Measurements from ENCODE around the gene PYGM.
A peak's percentile ranks its signal among the peaks of the same experiment; 100 is the strongest.

PYGM gene

DNA sequence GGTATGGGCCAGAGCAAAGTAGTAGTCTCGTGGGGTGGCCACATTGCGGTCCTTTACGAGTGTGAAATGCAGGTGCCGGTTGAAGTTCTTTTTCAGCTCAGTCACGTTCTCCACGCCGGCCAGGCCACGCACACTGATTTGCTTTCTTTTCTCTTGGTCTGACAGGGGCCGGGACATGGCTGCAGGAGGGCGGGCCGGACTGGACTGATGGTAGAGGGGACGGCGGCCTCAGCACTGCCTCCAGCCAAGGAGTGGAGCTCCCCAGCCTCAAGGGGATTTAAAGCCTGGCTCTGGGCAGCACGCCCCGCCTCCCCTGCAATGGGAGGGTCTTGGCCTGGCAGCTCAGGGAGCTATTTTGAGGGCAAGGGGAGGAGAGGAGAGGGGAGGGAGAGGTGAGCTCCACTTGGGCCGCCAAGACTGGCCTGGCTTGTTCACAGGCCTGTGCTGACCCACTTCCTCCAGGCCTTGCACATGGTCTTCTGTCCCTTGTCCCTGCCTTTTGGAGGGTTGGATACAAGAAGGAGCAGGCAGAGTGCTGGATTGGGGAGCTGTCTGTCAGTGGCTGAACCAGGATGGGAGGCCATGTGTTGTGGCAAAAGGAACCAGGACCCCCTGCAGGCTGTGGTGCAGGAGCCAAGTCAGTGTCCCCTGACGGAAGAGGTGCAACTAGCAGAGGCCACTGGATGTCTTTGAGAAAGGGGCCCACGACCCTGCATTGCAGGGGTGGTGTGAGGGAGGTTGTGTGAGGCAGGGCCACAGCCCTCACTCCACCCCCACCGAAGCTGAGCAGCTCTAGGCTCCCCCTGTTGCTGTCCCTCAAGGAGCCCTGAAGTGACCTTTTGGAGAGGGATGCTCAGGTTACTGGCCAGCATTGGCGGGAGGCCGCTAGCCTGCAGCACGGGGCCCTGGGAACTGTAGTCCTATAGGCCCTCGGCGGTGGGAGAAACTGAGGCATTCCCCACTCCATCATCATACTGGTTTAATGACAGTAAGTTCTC lies at the start of gene PYGM:
PYGM (minus strand) TSS at position 253 of the 998 bp plus-strand sequence; CDS start at position 177, 76 bp downstream.
- Mint-ChIP-seq H3K4me3 (peak within 1 kb of the TSS; percentile 28), H3K27me3 (no peaks in the 10 kb centered on the region), H3K36me3 (peaks cover 3% of the 10 kb centered on the region), H3K27ac (peak within 1 kb of the TSS; percentile 84), H3K4me1 (ENCODE audit: low read depth) (peaks cover 66% of the 10 kb centered on the region), H3K9me3 (ENCODE audit: low read depth) (no peaks in the 10 kb centered on the region)

- peaks cover 4% of the 10 kb centered on the region for H3K36me3 Mint-ChIP-seq
- H3K27ac Mint-ChIP-seq = no peak overlapping the region
- H3K4me1 Mint-ChIP-seq (ENCODE audit: low read depth) = peaks cover 39% of the 10 kb centered on the region
- H3K9me3 Mint-ChIP-seq (ENCODE audit: low read depth) = no peaks in the 10 kb centered on the region
- H3K4me3 Mint-ChIP-seq = peak overlapping the region; percentile 22
- H3K27me3 Mint-ChIP-seq = no peaks in the 10 kb centered on the region
These were observed 45.7 kb upstream of the PYGM start for GRCh38 chr11:64805481-64805880.

DNA sequence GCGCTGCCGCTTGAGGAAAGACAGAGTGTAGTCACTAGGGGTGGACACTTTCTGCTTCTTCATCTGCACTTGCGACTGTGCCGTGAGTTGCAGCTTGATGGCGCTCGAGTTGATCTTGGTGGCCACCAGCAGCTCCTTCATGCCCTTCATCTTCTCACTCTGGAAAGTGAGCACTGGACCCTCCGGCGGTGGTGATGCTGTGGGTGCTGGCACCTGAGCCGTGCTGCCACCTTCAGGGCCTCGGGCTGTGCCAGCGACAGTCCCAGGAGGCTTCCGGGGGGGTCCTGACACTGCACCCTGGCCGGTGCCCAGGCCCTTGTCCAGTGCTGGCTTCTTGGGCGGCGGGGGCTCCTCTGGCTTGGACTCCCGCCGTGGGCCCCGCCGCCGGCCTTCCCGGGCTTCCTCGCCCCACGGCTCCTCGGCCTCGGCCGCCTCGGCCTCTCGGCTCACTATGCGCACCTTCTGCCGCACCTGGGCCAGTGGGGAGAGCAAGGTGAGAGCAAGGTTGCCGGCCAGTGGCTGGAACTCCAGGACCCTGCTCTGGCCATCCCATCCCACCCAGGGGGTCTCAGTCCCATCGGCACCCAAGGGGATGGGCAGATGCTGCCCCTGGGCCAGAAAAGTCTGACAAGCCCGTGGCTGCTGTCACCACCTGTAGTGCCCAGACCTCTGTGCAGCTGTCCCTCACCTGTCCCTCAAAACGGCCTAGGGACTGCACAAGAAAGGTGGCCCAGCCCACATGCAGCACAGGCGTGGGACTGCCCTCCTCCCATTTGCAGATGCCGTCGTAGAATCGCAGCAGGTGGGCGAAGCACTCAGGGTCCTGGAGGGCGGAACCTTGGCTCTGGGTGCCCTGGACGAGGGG lies 44.8 kb upstream of the PYGM start:
- H3K4me1 Mint-ChIP-seq (ENCODE audit: low read depth) = peaks cover 37% of the 10 kb centered on the region
- H3K36me3 Mint-ChIP-seq = peaks cover 4% of the 10 kb centered on the region
- no peak overlapping the region for H3K27ac Mint-ChIP-seq
- H3K27me3 Mint-ChIP-seq = no peaks in the 10 kb centered on the region
- H3K9me3 Mint-ChIP-seq (ENCODE audit: low read depth) = no peaks in the 10 kb centered on the region
- H3K4me3 Mint-ChIP-seq = peak overlapping the region; percentile 89

DNA sequence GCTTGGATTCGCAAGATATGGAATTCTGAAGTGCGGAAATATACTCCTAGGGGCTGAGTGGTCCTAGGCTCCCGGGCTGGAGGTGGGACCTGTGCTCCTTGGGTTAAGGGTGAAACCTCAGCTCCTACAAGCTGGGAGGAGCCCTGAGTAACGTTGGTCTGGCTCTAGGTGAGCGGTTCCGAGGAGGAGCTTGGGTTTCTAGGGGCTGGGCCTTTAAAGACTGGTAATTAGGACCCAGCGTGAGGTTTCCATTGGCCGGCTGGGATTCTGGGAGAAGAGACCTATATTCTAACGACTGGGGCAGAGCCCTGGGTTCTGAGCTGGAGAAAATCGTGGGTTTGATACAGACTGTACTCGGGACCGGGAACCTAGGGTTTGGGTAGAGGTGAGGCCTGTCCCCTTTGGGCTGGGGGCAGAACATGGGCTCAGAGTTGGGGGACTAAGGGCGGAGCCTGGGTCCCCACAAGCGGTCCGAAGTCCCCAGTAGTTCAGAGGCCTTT lies 44.1 kb upstream of the PYGM start:
- no peaks in the 10 kb centered on the region for H3K27me3 Mint-ChIP-seq
- peak overlapping the region; percentile 89 for H3K27ac Mint-ChIP-seq
- H3K4me3 Mint-ChIP-seq = peak overlapping the region; percentile 89
- H3K4me1 Mint-ChIP-seq (ENCODE audit: low read depth) = peaks cover 34% of the 10 kb centered on the region
- no peaks in the 10 kb centered on the region for H3K9me3 Mint-ChIP-seq (ENCODE audit: low read depth)
- H3K36me3 Mint-ChIP-seq = peaks cover 4% of the 10 kb centered on the region

DNA sequence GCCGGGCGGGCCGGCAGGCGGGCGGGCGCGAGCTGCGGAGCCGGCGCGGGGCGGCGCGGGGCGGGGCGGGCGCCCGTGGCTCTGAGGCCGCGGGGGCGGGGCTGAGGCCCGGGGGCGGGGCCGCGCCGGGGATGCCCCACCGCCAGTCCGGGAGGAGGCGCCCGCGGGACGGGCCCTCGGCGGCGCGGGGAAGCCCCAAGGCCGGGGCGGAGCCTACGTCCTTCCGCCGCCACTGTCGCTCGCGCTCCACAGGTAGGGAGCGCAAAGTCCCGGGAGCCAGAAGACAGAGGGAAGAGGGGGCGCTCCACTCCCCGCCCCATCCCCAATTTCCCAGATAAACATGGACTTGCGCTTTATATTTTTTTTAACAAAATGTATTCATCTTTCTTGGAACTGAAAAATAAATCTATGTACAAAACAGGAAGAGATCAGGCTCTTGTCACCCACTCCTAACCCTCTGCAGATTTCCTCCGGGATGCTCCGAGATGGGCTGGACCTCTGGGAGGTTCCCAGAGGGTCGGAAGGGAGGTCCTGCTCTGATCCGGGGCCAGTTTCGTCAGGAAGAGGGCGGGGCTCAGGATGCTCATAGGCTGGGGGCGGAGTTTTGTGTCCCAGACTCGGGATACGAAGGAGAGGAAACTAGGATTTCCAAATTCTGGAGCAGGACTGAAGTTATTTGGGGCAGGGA lies 43.5 kb upstream of the PYGM start, which contains the start of gene MAP4K2:
MAP4K2 (minus strand) TSS at position 57 of the 688 bp plus-strand sequence. CDS start 65 bp downstream, outside the sequence.
- H3K27ac Mint-ChIP-seq = peak within 1 kb of the TSS; percentile 89
- peak within 1 kb of the TSS; percentile 89 for H3K4me3 Mint-ChIP-seq
- peaks cover 4% of the 10 kb centered on the region for H3K36me3 Mint-ChIP-seq
- H3K4me1 Mint-ChIP-seq (ENCODE audit: low read depth) = peaks cover 35% of the 10 kb centered on the region
- no peaks in the 10 kb centered on the region for H3K9me3 Mint-ChIP-seq (ENCODE audit: low read depth)
- no peaks in the 10 kb centered on the region for H3K27me3 Mint-ChIP-seq

GRCh38 chr11:64802370-64803157 lies 42.8 kb upstream of the PYGM start:
- Mint-ChIP-seq H3K36me3 (peaks cover 4% of the 10 kb centered on the region), H3K4me3 (peak overlapping the region; percentile 78), H3K27me3 (no peaks in the 10 kb centered on the region), H3K27ac (peak overlapping the region; percentile 76), H3K4me1 (ENCODE audit: low read depth) (peaks cover 32% of the 10 kb centered on the region), H3K9me3 (ENCODE audit: low read depth) (no peaks in the 10 kb centered on the region)

GRCh38 chr11:64801561-64802369 lies 42.0 kb upstream of the PYGM start:
- peaks cover under 1% of the 10 kb centered on the region for H3K36me3 Mint-ChIP-seq
- H3K27me3 Mint-ChIP-seq = no peaks in the 10 kb centered on the region
- H3K9me3 Mint-ChIP-seq (ENCODE audit: low read depth) = no peaks in the 10 kb centered on the region
- peaks cover 28% of the 10 kb centered on the region for H3K4me1 Mint-ChIP-seq (ENCODE audit: low read depth)
- peak overlapping the region; percentile 76 for H3K27ac Mint-ChIP-seq
- peak overlapping the region; percentile 78 for H3K4me3 Mint-ChIP-seq

DNA sequence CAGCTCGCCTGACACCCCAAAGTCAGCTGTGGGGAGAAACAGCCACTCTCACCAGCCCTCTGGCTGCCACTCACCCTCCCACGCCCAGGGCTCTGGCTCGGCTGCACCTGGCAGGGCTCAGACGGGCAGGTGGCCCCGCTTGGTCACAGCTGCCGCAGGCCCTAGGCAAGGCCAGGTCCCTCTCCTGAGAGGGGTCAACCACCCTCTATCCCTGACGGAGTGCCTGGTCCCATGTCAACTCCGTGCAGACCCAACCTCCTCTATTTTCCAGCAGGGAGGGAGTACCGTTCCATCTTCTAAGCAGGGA lies 41.3 kb upstream of the PYGM start:
- H3K36me3 Mint-ChIP-seq = no peaks in the 10 kb centered on the region
- H3K9me3 Mint-ChIP-seq (ENCODE audit: low read depth) = no peaks in the 10 kb centered on the region
- H3K27me3 Mint-ChIP-seq = no peaks in the 10 kb centered on the region
- peaks cover 27% of the 10 kb centered on the region for H3K4me1 Mint-ChIP-seq (ENCODE audit: low read depth)
- H3K27ac Mint-ChIP-seq = peak overlapping the region; percentile 10
- peak overlapping the region; percentile 78 for H3K4me3 Mint-ChIP-seq

DNA sequence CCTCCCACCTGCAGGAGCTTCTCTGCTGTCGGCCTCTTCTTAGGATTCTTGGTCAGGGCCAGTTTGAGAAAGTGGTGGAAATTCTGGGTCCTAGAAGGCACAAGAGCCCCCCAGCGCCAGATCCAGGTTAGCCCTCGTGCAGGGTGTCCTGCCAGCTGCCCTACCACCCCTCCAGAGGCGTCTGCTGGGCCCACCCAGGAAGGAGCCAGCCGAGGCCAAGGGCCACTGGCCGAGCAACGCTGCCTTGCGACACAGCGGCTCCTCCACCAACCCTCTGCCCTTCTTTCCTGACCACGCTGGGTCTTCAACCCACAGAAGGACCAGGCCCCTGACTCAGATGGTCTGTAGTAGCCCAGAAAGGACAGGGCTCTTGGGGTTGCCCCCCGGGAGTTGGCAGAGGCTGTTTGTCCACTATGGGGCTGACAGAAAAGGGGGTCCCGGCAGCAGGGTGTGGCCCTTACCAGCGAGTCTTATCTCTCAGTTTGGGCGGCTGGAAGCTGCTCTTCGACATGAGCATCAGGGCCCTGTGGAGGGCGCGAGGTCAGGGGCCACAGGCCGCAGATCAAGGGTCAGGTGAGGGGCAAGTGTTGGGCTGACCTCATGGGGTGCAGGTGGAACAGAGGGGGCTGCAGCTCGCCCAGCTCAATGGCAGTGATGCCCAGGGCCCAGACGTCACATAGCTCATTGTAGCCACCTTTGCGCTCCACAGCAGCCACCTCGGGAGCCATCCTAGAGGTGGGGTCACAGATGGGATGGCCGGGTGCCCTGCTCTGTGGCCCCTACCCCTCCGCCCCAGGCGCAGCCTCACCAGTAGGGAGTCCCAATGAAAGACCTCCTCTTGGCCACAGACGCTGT lies 40.8 kb upstream of the PYGM start:
- no peaks in the 10 kb centered on the region for H3K27me3 Mint-ChIP-seq
- H3K4me3 Mint-ChIP-seq = peak overlapping the region; percentile 78
- no peaks in the 10 kb centered on the region for H3K9me3 Mint-ChIP-seq (ENCODE audit: low read depth)
- H3K36me3 Mint-ChIP-seq = no peaks in the 10 kb centered on the region
- H3K27ac Mint-ChIP-seq = no peak overlapping the region
- H3K4me1 Mint-ChIP-seq (ENCODE audit: low read depth) = peaks cover 30% of the 10 kb centered on the region

- H3K4me3 Mint-ChIP-seq = no peak overlapping the region
- no peaks in the 10 kb centered on the region for H3K36me3 Mint-ChIP-seq
- peak overlapping the region; percentile 67 for H3K27ac Mint-ChIP-seq
- H3K4me1 Mint-ChIP-seq (ENCODE audit: low read depth) = peaks cover 33% of the 10 kb centered on the region
- no peaks in the 10 kb centered on the region for H3K27me3 Mint-ChIP-seq
- H3K9me3 Mint-ChIP-seq (ENCODE audit: low read depth) = no peaks in the 10 kb centered on the region
These were observed 40.0 kb upstream of the PYGM start for GRCh38 chr11:64799623-64800302.

DNA sequence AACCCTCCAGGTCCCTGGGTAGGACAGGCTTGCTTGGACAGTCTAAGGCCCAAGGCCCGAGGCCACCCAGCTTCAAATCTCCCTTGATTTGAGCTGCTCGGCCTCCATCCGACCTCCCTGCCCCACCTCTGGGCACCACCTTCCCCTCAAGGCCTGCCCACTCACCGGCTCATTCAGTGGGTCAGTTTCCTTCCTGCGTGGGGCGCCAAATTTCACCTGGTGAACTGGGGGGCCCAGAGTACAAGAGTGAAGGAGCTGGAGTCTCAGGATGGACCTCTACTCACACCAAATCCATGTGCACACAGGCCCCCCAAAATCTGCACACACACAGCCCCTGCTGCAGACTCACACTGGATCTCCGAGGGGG lies 39.5 kb upstream of the PYGM start:
- Mint-ChIP-seq H3K27ac (peak overlapping the region; percentile 67), H3K9me3 (ENCODE audit: low read depth) (no peaks in the 10 kb centered on the region), H3K36me3 (no peaks in the 10 kb centered on the region), H3K4me3 (no peak overlapping the region), H3K27me3 (no peaks in the 10 kb centered on the region), H3K4me1 (ENCODE audit: low read depth) (peaks cover 37% of the 10 kb centered on the region)

All from activated naive CD8-positive, alpha-beta T cell (primary cell).